ENCODE data around the gene SOCS4.
"Not testable (repeated sequence)": the region's sequence is repeated elsewhere in the genome, so short reads cannot be mapped to it uniquely, and the experiment has no call there.

Gene SOCS4

DNA sequence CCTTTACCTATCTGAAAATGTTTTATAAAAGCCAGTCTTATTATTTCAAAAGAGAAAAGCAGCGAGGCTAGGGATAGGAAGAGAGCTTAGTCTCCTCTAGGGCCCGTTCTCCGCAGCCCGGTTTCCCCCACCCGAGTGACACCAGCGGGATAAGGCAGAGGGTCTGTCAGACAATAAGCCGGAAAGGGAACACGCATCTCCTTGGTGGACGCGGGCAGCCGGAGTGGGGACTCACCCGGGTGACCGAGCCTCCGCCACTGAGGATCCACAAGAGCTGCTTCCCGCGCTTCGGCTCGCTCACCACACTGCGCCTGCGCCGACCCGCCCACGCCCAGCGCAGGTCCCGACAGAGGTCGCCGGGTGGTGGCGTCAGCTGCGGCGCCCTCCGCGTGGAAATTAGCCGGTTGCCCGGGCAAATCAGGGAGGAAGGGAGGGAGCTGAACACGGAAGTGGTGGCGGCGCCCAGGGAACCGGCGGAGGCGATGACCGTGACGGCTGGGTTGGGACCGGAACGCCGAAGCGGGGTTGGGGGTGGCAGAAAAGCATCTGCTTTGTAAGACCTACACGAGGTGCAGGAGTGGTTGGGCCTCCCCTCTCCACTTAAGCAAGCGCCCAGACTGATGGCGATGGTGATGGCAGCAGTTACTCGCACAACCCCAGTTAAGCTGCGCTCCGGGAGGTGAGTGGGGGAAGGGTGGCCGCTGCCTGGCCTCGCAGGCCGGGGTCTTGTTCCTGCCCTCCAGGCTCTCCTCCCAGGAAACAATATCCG, at the start of gene SOCS4, which contains the start of gene WDHD1:
Gene SOCS4 (plus strand): TSS at position 444 of the 769 bp plus-strand sequence. CDS start 15,806 bp downstream, outside the sequence.
Gene WDHD1 (minus strand): TSS at position 307 of the 769 bp plus-strand sequence. CDS start 312 bp downstream, outside the sequence.
- peak; percentile 98 for DNase-seq (ENCODE audit: low read depth, low spot score)

DNA sequence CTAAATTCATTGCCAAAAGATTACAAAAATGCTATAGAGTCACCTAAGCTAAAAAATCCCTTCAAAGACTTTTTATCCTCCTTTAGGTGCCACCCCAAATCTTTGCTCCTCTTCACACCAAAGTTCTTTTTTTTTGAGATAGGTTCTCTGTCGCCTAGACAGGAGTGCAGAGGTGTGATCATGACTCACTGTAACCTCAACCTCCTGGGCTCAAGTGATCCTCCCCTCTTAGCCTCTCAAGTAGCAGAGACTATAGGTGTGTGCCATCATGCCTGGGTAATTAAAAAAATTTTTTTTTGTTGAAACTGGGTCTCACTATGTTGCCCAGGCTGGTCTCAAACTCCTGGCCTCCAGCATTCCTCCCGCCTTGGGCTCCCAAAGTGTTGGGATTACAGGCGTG, 48.0 kb upstream of the SOCS4 start:
- no peak for DNase-seq (ENCODE audit: low read depth, low spot score)

DNA sequence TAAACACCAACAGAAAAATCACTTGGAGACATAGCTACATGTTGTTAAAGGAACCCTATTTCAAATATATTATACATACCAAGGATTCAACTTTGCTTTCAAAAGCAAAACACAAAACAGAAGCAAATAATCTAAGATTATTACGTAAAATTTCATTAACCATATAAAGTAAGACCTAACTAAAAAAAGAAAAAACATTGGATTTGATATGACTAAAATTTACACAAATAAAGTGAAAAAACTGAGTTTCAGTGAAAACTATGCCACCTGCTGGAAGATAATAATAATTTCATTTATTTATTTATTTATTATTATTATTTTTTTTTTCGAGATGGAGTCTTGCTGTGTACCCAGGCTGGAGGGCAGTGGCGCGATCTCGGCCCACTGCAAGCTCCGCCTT, 45.3 kb upstream of the SOCS4 start:
- peak; percentile 5 for DNase-seq (ENCODE audit: low read depth, low spot score)

GRCh38 chr14:54985156-54985555, 41.9 kb upstream of the SOCS4 start:
- DNase-seq (ENCODE audit: low read depth, low spot score) = no peak

- DNase-seq (ENCODE audit: low read depth, low spot score) = peak; percentile 54
These were observed 26.7 kb upstream of the SOCS4 start for GRCh38 chr14:55000381-55000780.

DNA sequence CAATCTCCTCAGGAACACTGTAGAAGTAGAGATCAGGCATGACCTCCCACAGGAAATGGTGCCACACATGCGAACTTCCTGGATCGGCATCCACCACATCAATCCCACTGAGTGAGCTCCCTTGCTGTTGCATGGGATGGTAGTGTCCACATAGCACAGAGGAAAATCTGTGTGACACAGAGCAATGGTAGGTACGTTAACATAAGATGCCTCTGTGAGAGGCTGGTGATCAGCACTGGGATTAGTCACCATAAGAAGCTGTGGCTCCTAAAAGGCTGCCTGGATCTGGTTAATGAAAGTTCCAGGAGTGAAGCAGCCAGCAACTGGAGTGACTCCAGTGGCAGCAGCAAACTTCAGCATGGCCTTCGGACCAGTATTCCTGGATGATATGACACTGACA, 22.0 kb upstream of the SOCS4 start:
- peak; percentile 14 for DNase-seq (ENCODE audit: low read depth, low spot score)

DNA sequence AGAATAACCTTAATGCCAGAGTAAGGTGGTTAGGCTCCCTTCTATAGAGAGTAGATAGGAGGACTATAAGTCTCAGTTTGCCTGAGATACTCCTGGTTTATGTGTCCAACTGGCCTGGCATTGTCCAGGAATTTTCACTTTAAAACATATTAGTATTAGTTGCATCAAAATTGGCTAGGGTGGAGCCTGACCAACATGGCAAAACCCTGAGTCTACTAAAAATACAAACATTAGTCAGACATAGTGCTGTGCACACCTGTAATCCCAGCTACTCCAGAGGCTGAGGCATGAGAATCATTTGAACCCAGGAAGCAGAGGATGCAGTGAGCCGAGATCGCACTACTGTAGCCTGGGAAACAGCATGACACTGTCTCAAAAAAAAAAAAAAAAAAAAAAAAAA, 12.0 kb upstream of the SOCS4 start:
- DNase-seq (ENCODE audit: low read depth, low spot score) = no peak

DNA sequence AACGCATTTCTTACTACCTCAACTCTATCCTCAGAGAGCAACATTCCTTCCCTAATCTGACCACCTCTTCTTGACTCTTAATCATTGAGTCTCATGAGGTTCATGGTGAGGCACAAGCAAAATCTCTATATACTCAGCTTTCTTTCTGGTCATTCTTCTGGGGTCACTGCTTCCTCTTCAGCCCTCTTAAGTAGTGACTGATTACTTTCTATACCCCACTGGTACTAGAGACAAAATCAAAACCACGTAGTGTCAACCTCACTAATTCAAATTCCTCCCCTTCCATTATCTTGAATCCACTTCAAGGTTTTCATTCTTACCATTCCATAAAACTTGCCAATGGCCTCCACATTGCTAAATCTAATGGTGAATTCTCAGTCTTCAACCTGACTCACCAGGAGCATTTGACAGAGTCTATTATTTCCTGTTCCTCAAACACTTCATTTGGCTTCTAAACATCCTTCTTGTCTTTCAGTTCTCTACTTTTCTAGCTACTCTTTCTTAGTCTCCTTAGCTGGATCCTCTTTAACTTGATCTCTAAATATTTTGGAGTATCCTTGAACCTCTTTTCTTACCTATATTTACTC, 7.0 kb upstream of the SOCS4 start:
- peak; percentile 21 for DNase-seq (ENCODE audit: low read depth, low spot score)

DNA sequence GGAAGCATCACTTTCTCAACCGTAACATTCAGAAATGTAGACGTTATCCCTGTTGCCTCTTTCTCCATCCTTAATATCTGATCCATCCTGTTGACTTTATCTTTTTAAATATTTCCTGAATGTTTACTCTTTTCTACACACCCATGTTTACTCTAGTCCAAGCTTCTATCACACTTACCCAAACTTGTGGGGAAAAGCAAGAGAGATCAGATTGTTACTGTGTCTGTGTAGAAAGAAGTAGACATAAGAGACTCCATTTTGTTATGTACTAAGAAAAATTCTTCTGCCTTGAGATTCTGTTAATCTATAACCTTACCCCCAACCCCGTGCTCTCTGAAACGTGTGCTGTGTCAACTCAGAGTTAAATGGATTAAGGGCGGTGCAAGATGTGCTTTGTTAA, 2.7 kb upstream of the SOCS4 start:
- not testable (repeated sequence) for DNase-seq (ENCODE audit: low read depth, low spot score)

DNA sequence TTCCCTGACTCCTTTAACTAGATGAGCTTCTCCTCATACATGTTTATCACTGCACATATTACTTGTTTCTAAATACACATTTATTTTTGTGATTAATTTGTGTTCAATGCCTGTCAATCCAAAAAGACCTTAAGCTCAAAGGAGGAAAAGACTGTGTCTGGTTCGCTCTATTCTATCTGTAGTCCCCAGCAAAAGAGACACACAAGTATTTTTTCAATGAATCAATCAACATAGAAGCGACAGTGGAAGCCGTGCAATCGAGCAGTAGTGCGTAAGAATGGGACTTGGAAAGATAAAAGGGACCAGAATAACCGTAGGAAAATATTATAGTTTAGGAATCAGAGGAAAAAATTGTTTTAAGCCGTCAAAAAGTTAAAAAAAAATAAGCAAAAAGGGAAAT, 1.1 kb upstream of the SOCS4 start:
- no peak for DNase-seq (ENCODE audit: low read depth, low spot score)

- DNase-seq (ENCODE audit: low read depth, low spot score) = no peak
These were observed 619 bp upstream of the SOCS4 start for GRCh38 chr14:55026441-55026792.

DNA sequence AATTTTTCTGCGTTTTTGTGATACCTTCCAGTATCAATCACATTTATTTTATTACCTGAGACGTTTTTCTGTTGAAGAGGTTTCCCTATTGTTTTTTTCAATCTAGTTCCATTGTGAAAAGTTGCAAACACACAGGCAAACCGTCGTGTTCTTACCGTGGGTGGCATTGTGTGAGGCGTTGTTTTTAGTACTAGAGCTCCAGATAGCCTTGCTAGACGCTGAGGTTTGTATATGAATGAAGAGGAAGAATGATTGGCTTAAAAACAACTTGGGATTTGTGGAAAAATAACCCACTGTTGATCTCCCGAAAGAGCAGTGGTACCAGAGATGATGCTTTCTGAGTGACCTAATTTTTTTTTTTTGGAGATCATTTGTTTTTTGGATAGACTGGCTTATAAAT, 1.0 kb downstream of the SOCS4 start:
- DNase-seq (ENCODE audit: low read depth, low spot score) = peak; percentile 20

GRCh38 chr14:55028476-55028875, 1.4 kb downstream of the SOCS4 start:
- DNase-seq (ENCODE audit: low read depth, low spot score) = no peak

GRCh38 chr14:55031190-55031589, 4.2 kb downstream of the SOCS4 start:
- no peak for DNase-seq (ENCODE audit: low read depth, low spot score)

DNA sequence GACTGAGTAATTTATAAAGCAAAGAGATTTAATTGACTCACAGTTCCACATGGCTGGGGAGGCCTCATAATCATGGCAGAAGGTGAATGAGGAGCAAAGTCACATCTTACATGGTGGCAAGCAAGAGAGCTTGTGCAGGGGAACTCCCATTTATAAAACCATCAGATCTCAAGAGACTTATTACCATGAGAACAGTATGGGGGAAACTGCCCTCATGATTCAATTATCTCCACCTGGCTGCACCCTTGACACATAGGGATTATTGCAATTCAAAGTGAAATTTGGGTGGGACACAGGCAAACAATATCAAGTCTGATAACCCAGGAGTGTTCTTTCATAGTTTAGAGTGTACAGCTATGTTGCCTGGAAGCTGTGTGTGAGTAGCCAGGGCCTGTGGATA, 11.0 kb downstream of the SOCS4 start:
- not testable (repeated sequence) for DNase-seq (ENCODE audit: low read depth, low spot score)

- DNase-seq (ENCODE audit: low read depth, low spot score) = no peak
These were observed 11.7 kb downstream of the SOCS4 start for GRCh38 chr14:55038708-55039107.

GRCh38 chr14:55043528-55043927, 16.5 kb downstream of the SOCS4 start:
- no peak for DNase-seq (ENCODE audit: low read depth, low spot score)

GRCh38 chr14:55045087-55045486, 18.1 kb downstream of the SOCS4 start:
- no peak for DNase-seq (ENCODE audit: low read depth, low spot score)

DNA sequence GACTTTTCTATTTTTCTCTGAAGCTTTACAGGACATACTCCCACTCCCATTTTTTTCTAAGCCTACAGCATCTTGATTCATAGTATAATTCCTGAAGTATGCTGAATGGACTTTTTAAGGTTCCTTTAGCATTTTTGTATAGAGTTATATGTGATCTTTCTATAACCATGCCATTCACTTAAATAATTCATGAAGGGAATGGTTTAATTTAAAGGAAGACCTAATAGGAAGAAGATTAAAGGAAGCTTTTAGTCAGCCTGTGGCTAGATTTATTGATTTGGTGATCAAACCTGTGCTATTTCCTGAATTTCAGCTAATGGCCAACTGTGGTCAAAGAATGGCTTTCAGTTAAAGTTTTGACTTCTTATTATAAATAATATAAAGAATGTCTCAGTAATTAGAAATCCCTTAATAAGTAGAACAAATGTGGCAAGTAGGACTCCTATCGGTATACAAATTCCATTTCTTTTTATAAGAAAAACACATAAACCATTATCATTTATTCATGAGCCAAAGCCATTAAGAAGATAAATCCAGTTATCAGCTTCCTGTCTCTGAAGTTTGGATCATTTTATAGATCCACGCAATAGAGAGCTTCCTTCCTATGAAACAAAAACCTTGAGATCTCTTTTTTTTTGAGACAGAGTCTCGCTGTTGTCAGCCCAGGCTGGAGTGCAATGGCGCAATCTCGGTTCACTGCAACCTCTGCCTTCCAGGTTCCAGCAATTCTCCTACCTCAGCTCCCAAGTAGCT, 20.4 kb downstream of the SOCS4 start:
- DNase-seq (ENCODE audit: low read depth, low spot score) = no peak

GRCh38 chr14:55048900-55049436, 21.9 kb downstream of the SOCS4 start:
- no peak for DNase-seq (ENCODE audit: low read depth, low spot score)

DNA sequence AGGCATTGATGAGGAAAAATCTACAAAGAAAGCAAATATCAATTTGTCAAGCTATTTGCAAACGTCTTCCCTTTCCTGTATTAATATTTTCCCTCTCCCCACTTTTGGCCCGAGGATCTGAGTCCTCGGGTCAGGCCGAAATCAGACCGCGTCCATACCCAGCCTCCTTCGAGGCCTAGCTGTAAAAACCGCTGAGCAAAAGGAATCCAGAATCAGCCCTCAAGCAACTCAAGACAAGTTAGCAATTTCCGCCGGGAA, 24.1 kb downstream of the SOCS4 start:
- DNase-seq (ENCODE audit: low read depth, low spot score) = no peak

DNA sequence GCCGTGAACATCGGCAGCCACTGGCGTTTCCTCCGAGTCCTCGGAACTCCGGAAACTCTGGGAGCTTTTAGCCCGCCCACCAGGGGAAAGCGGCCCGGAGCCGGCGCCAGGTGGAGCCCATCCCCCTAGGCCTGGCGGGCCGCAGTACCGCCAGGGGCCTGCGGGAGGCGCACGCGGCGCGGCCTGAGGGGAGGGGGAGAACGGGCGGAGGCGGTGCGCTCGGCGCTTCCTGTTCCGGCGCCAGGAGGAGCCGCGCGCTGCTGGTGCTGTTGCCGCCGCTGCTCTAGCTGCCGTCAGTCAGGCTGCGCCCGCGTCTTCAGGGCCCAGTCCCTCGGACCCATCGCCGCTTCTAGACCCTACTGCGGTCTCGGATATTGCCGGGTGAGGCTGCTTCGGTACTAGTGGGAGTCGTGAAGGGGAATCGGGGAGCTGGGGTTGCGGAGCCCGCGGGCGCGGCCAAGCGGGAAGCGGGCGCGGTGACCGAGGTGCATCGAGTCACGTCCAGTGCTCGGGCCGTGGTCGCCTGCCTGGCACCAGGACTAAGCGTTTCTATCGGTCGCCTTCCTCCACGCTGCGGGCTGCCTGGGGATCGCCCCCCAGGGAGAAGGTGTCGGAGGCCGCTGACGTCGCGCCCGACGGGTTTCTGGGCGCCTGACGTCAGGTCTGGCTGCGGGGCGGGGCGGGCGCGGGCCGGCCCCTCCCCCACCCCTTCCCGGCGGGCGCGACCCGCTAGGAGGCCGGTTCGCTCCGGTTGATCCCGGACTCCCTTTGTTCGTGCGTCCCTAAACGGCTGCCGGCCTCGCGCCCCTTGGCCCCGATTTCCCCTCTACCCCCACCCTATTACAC, 24.6 kb downstream of the SOCS4 start, which contains the start of gene MAPK1IP1L:
Gene MAPK1IP1L (plus strand): TSS at position 225 of the 846 bp plus-strand sequence. CDS start 10,037 bp downstream, outside the sequence.
- peak; percentile 98 for DNase-seq (ENCODE audit: low read depth, low spot score)

Measured in astrocyte of the hippocampus (primary cell).